Type B pancreatic cell (in vitro differentiated cells): ENCODE data around the gene BICRAL. TPM values are rescaled to one million over a fixed set of nuclear protein-coding genes. Genes with fewer than 3 reads are reported as not detected.
"Not testable (repeated sequence)": the region's sequence is repeated elsewhere in the genome, so short reads cannot be mapped to it uniquely, and the experiment has no call there.

Experiments
- DNase-seq: peaks from one replicate; pipeline ENCODE4 v3.0.0; 2021; ENCODE audit warnings: mixed read lengths; ENCODE audit not compliant: unreplicated experiment; ENCODE audit errors: extremely low spot score
- H3K27ac Mint-ChIP-seq: 2 replicates; pipeline ENCODE4 v1.8.0; 2021; ENCODE audit warnings: mild to moderate bottlenecking, mixed read lengths
- H3K27me3 Mint-ChIP-seq: 2 replicates; pipeline ENCODE4 v1.8.0; 2021; ENCODE audit warnings: mixed read lengths
- H3K36me3 Mint-ChIP-seq: 2 replicates; pipeline ENCODE4 v1.8.0; 2021; ENCODE audit warnings: mixed read lengths
- H3K4me1 Mint-ChIP-seq: one replicate; pipeline ENCODE4 v1.8.0; 2021; ENCODE audit warnings: mixed read lengths; ENCODE audit not compliant: unreplicated experiment
- H3K4me3 Mint-ChIP-seq: 2 replicates; pipeline ENCODE4 v1.8.0; 2021; ENCODE audit warnings: mild to moderate bottlenecking, mixed read lengths
- H3K9me3 Mint-ChIP-seq: 2 replicates; pipeline ENCODE4 v1.8.0; 2021; ENCODE audit warnings: mixed read lengths
- CTCF ChIP-seq: fragments of 200-600 bp; sonication (generic); conservative IDR thresholded peaks from 2 replicates; pipeline ENCODE4 v1.5.0; 2021; ENCODE audit warnings: antibody characterized with exemption, mild to moderate bottlenecking
- total RNA-seq: library from RNA; stranded (reverse); gene quantifications from 2 replicates; pipeline ENCODE4 v1.2.1, GENCODE V29; 2021; ENCODE audit warnings: low replicate concordance

The BICRAL gene
- total RNA-seq, 1 donor from 2014 or later, result 9.3 TPM

- DNase-seq, result no peak
- Mint-ChIP-seq H3K27me3 (no peaks in the 10 kb centered on the region), H3K9me3 (no peaks in the 10 kb centered on the region), H3K4me3 (peak overlapping the region; percentile 15), H3K4me1 (peaks cover 23% of the 10 kb centered on the region), H3K27ac (peak overlapping the region; percentile 69), H3K36me3 (no peaks in the 10 kb centered on the region)
- TF ChIP-seq CTCF, result no peak
Observed at GRCh38 chr6:42790549-42791181, 8.8 kb downstream of the BICRAL start.

- no peak for TF ChIP-seq CTCF
- H3K36me3 Mint-ChIP-seq, result no peaks in the 10 kb centered on the region
- no peak for DNase-seq
- no peak overlapping the region for H3K4me3 Mint-ChIP-seq
- no peak overlapping the region for H3K27ac Mint-ChIP-seq
- H3K4me1 Mint-ChIP-seq, result peaks cover 23% of the 10 kb centered on the region
- no peaks in the 10 kb centered on the region for H3K9me3 Mint-ChIP-seq
- no peaks in the 10 kb centered on the region for H3K27me3 Mint-ChIP-seq
Observed at GRCh38 chr6:42791706-42792320, 10.0 kb downstream of the BICRAL start.

GRCh38 chr6:42795651-42796050, 13.8 kb downstream of the BICRAL start:
- no peaks in the 10 kb centered on the region for H3K27me3 Mint-ChIP-seq
- DNase-seq, result no peak
- H3K4me3 Mint-ChIP-seq, result no peak overlapping the region
- no peak for TF ChIP-seq CTCF
- H3K36me3 Mint-ChIP-seq, result no peaks in the 10 kb centered on the region
- no peaks in the 10 kb centered on the region for H3K9me3 Mint-ChIP-seq
- H3K4me1 Mint-ChIP-seq, result peaks cover 4% of the 10 kb centered on the region
- no peak overlapping the region for H3K27ac Mint-ChIP-seq

GRCh38 chr6:42796171-42796570, 14.3 kb downstream of the BICRAL start:
- H3K4me1 Mint-ChIP-seq, result no peaks in the 10 kb centered on the region
- H3K36me3 Mint-ChIP-seq, result no peaks in the 10 kb centered on the region
- no peaks in the 10 kb centered on the region for H3K27me3 Mint-ChIP-seq
- no peak for TF ChIP-seq CTCF
- no peak overlapping the region for H3K4me3 Mint-ChIP-seq
- DNase-seq, result no peak
- no peaks in the 10 kb centered on the region for H3K9me3 Mint-ChIP-seq
- H3K27ac Mint-ChIP-seq, result no peak overlapping the region

- H3K27me3 Mint-ChIP-seq, H3K27ac Mint-ChIP-seq, H3K36me3 Mint-ChIP-seq: not testable (repeated sequence)
Observed at GRCh38 chr6:42797696-42798095, 15.8 kb downstream of the BICRAL start.

GRCh38 chr6:42805297-42805861, 23.5 kb downstream of the BICRAL start:
- no peaks in the 10 kb centered on the region for H3K27me3 Mint-ChIP-seq
- H3K4me3 Mint-ChIP-seq, result no peak overlapping the region
- DNase-seq, result no peak
- no peaks in the 10 kb centered on the region for H3K36me3 Mint-ChIP-seq
- no peaks in the 10 kb centered on the region for H3K4me1 Mint-ChIP-seq
- no peak for TF ChIP-seq CTCF
- peak overlapping the region; percentile 36 for H3K27ac Mint-ChIP-seq
- no peaks in the 10 kb centered on the region for H3K9me3 Mint-ChIP-seq

More at GRCh38 chr6:42797696-42798095, 15.8 kb downstream of the BICRAL start:
- H3K4me1 Mint-ChIP-seq, H3K9me3 Mint-ChIP-seq, H3K4me3 Mint-ChIP-seq, DNase-seq: not testable (repeated sequence)

GRCh38 chr6:42806359-42806758, 24.5 kb downstream of the BICRAL start:
- H3K4me1 Mint-ChIP-seq, result not testable (repeated sequence)

More at GRCh38 chr6:42806359-42806758, 24.5 kb downstream of the BICRAL start:
- H3K36me3 Mint-ChIP-seq, H3K9me3 Mint-ChIP-seq, DNase-seq, H3K27ac Mint-ChIP-seq, H3K27me3 Mint-ChIP-seq, H3K4me3 Mint-ChIP-seq: not testable (repeated sequence)
